ENCODE data around the gene GFER. TPM values are rescaled to one million over a fixed set of nuclear protein-coding genes. Genes with fewer than 3 reads are reported as not detected.
"Not testable (repeated sequence)": the region's sequence is repeated elsewhere in the genome, so short reads cannot be mapped to it uniquely, and the experiment has no call there.

The GFER gene
- total RNA-seq: 32.2 TPM
- long read RNA-seq, transcript GFER-201 (3 exons, 2,345 nt): major isoform, 31 of 40 reads
- long read RNA-seq, partial matches to known transcripts: 0 of 40 reads
- long read RNA-seq, other reads (novel, unspliced or antisense): 2 of 40 reads

DNA sequence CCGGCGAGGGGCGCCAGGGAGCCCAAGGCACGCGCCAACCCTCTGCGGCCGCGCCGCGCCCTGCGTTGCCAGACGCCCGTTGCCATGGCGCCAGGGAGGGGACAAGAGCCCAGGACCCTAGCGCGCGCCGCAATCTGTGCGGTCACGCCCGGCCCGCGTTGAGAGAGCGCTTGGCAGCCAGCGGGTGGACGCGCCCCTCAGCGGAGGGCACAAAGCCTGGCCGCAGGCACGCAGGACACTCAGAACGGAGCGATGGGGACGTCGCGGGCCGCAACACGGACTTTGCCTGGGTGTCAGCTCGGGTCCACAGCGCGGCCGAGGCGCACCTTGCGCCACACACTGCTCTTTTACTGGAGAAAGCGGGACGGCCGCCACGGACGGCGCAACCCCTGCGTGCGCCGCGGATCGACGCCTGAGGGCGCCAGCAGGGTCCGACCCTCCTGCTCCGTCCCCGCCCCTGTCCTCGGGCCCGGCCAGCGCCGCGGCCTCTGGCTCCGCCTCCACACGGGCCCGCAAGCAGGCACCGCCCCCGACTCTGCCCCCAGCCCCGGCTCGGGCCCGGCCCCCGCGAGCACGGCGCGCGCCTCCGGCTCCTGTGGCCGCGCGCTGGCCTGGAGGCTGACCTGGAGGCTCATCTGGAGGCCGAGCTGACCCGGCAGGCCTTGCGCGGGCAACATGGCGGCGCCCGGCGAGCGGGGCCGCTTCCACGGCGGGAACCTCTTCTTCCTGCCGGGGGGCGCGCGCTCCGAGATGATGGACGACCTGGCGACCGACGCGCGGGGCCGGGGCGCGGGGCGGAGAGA is at the start of gene GFER:
GFER (plus strand) TSS at position 650 of the 803 bp plus-strand sequence; CDS start at position 676, 26 bp downstream.
- ATAC-seq: peak; percentile 96
- DNase-seq: peak; percentile 95
- intact Hi-C loops (cut with micrococcal nuclease): no loop called here

DNA sequence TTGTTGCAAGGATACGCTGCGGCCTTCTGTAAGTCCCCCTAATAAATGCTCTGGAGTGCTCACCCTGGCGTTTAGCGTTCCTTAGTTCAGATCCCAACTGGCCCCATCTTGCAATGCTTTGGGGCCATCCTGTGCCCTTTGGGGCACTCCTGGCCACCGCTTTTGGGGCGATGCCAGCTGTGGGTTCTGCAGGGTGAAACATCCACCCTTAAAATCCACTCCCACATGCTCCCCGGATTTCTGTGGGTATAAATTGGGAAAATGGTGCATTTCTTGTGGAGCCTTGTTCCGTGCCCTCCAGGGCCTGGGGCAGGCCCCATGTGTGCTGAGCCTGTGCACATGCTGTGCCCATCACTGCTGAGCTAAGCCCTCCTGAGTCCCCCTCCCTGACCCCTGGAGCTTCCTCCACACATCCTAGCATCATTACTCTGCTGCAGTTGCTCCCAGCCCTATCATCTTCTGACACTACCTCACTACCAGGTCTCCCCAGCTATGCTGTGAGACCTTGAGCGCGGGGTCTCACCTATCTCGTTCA is 47.0 kb upstream of the GFER start:
- intact Hi-C loops (cut with micrococcal nuclease): loop anchor here (10.0 kb wide), 1 partner anchor 72 kb away; no protein-coding TSS in a partner anchor
- no peak for DNase-seq

DNA sequence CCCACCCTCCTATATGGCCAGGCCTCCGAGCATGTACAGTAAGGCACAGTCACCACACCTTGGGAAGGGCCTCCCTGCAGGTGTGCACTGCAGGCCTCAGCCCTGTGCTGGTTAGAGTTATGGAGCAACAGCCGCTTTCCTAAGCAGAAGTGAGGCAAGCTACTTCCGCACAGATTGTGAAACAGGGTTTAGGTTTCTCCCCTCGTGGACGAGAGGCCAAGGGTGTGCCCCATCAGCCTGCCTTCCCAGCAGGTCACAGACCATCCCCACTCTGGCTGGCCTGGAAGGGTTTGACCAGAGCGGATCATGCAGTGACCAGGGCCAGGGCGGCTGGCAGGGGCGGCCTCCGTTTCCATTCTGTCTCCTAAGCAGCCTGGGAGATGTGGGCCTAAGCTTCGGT is 45.7 kb upstream of the GFER start:
- intact Hi-C loops (cut with micrococcal nuclease): loop anchor here (10.0 kb wide), 1 partner anchor 74 kb away; no protein-coding TSS in a partner anchor
- ATAC-seq (no peak), DNase-seq (no peak)

More for the DNA sequence above, 47.0 kb upstream of the GFER start:
- ATAC-seq: no peak

DNA sequence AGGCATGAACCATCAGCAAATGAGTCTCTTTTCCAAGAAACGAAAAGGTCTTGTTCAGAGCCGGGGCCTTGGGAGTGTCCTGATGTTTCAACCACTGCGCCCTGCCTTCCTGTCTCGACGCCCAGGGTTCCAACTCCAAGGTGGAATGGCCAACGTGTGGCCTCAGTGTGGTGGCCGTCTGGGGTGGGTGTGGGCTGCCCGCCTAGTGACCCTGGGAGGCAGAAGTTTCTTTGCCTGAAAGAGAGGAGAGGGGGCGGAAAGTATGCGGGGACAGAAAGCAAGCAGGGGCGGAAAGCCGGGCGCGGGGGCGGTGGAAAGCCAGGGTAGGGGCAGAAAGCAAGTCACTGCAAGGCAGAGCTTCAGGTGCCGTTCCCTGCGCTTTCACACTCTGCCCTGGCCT is 45.1 kb upstream of the GFER start:
- DNase-seq (no peak), ATAC-seq (no peak)
- intact Hi-C loops (cut with micrococcal nuclease): loop anchor here (10.0 kb wide), 1 partner anchor 74 kb away; no protein-coding TSS in a partner anchor

DNA sequence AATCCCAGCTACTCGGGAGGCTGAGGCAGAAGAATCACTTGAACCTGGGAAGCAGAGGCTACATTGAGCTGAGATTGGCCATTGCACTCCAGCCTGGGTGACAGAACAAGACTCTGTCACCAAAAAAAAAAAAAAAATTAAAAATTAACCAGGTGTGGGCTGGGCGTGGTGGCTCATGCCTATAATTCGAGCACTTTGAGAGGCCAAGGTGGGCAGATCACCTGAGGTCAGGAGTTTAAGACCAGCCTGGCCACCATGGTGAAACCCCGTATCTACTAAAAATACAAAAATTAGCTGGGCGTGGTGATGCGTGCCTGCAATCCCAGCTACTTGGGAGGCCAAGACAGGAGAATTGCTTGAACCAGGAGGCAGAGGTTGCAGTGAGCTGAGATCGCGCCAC is 44.2 kb upstream of the GFER start:
- intact Hi-C loops (cut with micrococcal nuclease): loop anchor here (10.0 kb wide), 1 partner anchor 75 kb away; no protein-coding TSS in a partner anchor
- ATAC-seq, DNase-seq: not testable (repeated sequence)

- DNase-seq: no peak
Measured at GRCh38 chr16:1940273-1941161, 43.5 kb upstream of the GFER start.

DNA sequence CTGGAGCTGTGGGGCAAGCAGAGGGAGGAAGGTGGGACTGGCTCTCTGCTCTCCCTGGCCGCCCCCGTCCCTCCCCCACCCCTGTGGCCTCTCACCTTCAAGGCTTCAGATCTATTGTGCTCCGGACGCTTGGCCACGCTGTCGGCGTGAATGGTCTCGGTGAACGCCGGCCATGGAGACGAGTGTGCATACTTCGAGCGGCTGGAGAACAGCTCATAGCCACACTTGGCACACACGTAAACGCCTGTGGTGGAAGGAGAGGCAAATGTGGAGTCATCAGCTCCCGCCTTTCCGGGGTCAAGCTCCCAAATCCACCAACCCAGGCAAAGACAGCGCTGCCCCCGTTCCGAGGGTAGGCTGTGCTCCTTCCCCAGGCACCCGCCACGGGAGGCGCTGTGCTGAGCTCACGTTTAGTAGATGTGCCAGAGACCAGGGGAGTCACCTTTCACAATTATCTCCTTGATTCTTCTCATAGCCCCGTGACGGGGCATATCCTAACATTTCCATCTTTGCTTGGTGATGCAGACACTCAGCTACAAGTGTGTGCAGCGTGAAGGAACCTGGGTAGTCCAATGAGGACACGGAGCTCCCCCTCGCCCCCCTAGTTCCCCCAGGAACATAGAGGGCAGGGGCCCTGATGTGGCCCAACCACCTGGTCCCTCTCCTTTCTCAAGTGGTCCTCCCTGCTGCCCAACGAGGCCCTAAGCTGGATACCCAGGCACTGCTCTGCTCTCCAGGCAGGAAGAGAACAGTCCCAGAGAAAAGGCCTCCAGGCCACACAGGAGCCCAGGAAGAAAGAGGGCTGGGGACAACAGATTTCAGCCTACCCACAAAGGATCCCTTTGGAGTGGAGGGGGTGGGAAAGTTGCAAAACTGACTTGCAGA is 42.6 kb upstream of the GFER start:
- intact Hi-C loops (cut with micrococcal nuclease): no loop called here
- ATAC-seq (no peak), DNase-seq (no peak)

More at GRCh38 chr16:1940273-1941161, 43.5 kb upstream of the GFER start:
- no peak for ATAC-seq
- intact Hi-C loops (cut with micrococcal nuclease): no loop called here

DNA sequence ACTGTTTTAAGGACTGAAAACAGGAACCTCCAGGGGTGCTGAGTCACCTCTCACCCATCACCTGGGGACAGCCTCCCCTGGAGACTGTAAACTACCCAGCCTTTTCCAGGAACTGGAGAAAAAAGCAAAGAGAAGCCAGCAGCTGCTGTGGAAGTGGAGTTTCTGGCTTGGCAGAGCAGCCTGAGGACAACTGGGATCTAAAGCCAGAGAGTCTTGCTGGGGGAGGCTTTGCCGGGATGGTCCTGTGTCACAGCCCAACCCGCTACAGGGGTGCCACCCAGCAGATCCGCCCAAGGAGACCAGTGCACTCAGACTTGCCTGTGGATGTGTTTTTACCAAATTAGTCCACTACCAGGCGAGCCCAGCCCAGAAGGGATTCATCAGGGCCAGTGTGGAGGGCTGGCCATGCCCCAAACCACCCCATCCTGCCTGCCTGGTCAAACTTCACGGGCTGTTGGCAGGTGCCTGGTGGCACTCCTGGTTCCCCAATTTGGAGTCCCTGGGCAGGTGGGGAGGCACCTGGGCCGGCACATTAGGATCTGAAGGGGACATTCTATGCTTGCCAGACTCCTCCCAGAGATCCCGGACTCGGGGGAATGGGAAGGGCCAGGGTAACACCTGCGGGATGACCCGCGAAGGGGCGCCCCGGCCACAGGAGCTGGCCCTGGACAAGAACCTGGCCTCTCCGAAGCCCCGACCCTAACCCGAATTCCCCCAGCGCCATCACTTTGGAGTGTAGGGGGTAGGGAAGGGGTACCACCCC is 41.8 kb upstream of the GFER start:
- DNase-seq: peak; percentile 44
- intact Hi-C loops (cut with micrococcal nuclease): no loop called here
- peak; percentile 7 for ATAC-seq

- intact Hi-C loops (cut with micrococcal nuclease): no loop called here
- peak; percentile 91 for ATAC-seq
- DNase-seq: peak; percentile 100
Measured at GRCh38 chr16:1942810-1943726, 40.9 kb upstream of the GFER start, which contains the start of gene MSRB1. TSS of gene MSRB1 (minus strand) at chr16:1943199. CDS start at chr16:1943156, 43 bp downstream.

DNA sequence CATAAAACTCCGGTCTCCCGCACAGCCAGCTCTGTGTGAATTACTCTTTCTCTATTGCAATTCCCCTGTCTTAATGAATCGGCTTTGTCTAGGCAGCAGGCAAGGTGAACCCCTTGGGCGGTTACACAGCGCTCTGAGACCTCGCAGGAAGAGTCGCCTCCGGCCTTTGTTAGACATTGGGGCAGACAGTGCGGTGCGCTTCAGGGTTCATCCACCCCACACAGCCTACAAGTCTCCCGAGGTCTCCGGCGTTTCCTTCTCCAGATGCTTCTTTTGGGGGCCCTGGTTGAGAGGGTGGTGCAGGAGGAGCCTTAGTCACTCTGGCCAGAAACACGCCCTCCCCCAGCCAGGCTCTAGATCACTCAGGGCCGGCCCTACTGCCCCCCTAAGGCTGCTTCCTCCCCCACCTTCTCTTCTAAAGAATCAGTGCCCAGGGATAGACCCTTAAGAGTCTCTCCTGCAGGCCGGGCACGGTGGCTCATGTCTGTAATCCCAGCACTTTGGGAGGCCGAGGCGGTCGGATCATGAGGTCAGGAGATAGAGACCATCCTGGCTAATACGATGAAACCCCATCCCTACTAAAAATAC is 39.3 kb upstream of the GFER start:
- intact Hi-C loops (cut with micrococcal nuclease): no loop called here
- DNase-seq (no peak), ATAC-seq (no peak)

- intact Hi-C loops (cut with micrococcal nuclease): no loop called here
- DNase-seq: no peak
- no peak for ATAC-seq
Measured at GRCh38 chr16:1945559-1946391, 38.2 kb upstream of the GFER start.

DNA sequence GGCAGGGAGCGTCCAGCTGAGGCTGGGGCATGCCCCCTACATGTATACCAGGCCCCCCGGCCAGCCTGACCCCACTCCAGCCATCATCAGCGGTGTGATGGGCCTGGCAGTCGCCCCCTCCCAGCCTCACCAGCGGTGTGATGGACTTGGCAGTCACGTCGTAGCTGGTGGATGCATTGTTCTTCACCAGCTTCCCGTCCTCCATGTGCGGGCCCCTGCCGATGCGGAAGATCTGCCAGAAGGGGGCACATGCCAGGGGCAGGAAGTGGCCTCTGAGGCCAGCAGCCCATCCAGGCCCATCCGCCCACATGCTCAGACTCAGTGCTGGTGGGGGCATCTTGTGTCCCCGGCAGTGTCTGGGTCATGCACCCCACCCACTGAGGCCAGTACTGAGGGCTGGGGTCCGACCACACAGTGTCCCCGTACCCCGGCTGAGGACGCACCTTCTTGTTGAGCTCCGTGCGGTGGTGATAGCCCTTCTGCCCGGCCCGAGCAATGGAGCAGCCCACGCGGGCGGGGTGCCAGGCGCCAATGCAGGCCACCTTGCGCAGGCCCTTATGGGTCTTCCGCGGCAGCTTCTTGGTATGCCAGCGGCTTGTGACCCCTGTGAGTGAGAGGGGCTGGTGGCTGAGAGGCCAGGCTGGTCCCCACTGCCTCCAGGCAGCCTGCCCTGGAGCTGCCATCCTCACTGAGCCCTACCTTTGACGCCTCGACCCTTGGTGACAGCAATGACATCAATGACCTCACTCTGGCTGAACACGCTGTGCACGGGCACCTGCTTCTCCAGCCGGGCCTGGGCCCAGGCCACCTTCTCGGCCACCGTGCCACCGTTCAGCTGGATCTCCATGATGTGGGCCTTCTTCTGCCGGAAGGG is 37.3 kb upstream of the GFER start:
- DNase-seq: no peak
- intact Hi-C loops (cut with micrococcal nuclease): no loop called here
- ATAC-seq: no peak

DNA sequence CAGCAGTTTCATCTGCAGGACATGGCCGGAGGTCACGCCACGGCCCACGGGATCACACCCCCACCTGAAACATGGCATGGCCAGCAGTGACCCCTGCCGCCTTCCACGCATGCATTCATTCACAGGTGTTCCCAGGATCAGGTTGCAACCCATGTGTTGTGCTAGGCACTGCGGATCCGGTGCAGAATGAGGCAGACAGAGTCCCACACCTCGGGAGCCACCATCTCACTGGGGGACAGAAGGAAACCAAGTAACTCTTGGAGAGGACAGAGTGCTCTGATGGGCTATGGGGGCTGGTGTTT is 36.7 kb upstream of the GFER start:
- DNase-seq (no peak), ATAC-seq (no peak)
- intact Hi-C loops (cut with micrococcal nuclease): no loop called here

DNA sequence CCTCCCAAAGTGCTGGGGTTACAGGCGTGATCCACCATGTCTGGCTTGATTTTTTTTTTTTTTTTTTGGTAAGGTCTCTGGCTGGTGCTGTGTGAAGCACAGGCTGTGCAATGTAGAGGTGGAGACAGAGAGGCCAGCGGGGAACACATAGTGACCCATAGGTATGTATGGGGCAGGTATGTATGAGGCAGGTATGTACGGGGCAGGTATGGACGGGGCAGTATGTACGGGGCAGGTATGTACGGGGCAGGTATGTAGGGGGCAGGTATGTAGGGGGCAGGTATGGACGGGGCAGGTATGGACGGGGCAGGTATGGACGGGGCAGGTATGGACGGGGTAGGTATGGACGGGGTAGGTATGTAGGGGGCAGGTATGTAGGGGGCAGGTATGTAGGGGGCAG is 34.5 kb upstream of the GFER start:
- ATAC-seq (no peak), DNase-seq (no peak)
- intact Hi-C loops (cut with micrococcal nuclease): no loop called here

GRCh38 chr16:1950047-1950446 is 33.9 kb upstream of the GFER start:
- peak; percentile 13 for ATAC-seq
- DNase-seq: no peak
- intact Hi-C loops (cut with micrococcal nuclease): no loop called here

Measured in left ventricle myocardium superior (tissue), 1 donor.